ENCODE measurements around the gene ATP8A1.

Gene ATP8A1

GRCh38 chr4:42649870-42650269 is 7.0 kb downstream of the ATP8A1 start:
- DNase-seq (ENCODE audit: low read depth in 2 of 2): no peak

- no peak for DNase-seq (ENCODE audit: low read depth in 2 of 2)
Observed at GRCh38 chr4:42646999-42647541, 9.8 kb downstream of the ATP8A1 start.

GRCh38 chr4:42646013-42646784 is 10.7 kb downstream of the ATP8A1 start:
- no peak for DNase-seq (ENCODE audit: low read depth in 2 of 2)

GRCh38 chr4:42644897-42645296 is 12.0 kb downstream of the ATP8A1 start:
- no peak for DNase-seq (ENCODE audit: low read depth in 2 of 2)

DNA sequence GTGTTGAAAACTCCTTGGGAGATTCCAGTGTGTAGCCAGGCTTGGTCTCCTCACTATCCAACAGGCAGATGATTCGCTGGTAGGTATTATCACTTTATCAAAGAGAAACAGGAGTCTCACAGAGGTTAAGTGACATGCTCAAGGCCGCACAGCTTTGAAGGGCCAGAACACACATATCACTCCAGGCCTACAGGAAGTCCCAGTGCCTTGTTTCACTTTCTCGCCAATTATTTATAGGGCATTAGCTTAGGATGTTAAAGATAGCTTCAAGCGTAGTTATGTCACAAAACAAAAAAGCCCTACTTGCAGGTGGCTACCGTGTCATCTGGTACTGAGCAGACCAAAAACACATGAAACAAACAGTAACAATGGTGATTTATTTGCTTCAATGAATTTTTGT is 13.2 kb downstream of the ATP8A1 start:
- no peak for DNase-seq (ENCODE audit: low read depth in 2 of 2)

- no peak for DNase-seq (ENCODE audit: low read depth in 2 of 2)
Observed at GRCh38 chr4:42642845-42643615, 13.9 kb downstream of the ATP8A1 start.

DNA sequence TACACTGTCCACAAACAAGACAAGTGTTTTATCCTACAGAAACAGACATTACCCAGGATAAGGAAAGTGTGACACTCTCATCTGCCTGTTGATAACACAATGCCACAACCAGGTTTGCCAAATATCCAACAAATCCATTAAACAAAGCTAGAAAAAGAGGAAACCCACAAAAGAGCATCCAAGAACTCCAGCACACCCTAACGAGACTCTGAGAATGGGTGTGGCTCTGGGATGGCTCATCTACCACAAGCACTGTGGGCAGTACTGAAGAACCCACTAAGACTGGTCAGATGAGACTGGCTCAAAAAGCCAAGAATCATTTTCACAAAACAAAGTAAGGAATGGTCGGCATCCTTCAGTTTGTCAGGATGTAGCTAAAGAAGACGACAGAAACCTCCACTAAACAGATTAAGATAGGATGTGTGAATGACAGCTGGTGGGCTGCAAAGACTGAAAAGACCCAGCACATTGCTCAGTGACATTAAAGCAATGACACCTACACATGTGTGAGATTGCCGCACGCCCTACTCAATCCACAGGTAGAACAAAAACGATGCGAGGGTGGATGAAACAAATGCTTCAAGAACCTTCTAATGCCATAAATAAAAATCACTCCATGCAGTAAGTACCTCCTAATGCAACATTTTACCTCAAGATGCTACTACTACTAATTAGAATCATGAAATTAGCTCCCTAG is 14.7 kb downstream of the ATP8A1 start:
- DNase-seq (ENCODE audit: low read depth in 2 of 2): no peak

DNA sequence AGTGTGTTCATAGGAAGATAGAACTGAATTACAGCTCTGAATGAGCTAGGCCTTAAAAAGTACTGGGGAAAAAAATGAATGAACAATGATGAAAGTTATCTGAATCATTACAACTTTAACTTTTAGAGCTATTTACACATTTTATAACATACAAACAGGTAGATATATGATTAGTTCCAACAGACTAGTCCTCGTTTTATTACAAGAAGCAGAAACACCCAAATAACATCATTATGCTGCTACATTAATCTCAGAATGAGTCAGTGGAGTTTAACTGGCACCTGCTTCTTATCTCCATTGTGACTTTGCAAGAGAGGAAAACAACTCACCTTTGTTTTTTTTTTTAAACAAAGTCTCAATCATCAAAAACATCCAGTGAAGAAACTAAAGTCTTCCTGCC is 15.2 kb downstream of the ATP8A1 start:
- DNase-seq (ENCODE audit: low read depth in 2 of 2): no peak

DNA sequence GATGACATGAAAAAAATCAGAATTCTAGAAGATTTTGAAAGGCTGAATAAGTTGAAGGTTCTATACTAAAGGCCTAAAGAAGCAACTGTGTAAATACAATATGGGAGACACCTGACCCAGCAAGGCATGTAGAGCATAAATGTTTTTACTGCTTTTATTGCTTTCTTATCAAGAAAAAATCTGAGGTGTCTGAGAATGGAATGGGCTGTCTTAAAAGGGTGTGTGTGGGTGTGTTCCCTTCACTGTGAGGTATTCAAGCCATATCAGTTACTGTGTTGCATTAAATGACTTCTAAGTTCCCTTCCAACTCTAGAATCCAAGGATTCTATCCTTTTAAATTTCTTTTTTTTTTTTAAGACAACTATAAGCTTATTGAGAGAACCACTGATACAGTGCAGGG is 15.7 kb downstream of the ATP8A1 start:
- no peak for DNase-seq (ENCODE audit: low read depth in 2 of 2)

DNA sequence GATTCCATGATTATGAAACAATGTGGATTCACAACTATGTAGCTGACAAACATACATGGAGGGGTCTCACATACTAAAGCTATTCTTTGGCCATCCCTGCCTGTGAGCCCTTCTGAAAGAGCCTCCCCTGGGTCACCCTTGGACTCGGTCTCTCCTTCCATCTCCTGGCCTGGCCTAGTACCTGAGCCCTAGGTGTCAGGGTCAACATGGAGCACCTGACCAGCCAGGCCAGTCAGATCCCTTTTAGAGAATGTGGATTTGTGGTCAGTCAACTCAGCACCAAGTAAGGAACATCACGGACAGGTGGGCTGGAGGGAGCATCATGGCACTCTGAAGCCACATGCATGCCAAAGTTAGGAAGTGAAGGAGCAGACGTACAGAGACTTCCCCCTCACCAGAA is 16.3 kb downstream of the ATP8A1 start:
- no peak for DNase-seq (ENCODE audit: low read depth in 2 of 2)

- no peak for DNase-seq (ENCODE audit: low read depth in 2 of 2)
Observed at GRCh38 chr4:42638993-42639392, 17.9 kb downstream of the ATP8A1 start.

- no peak for DNase-seq (ENCODE audit: low read depth in 2 of 2)
Observed at GRCh38 chr4:42638321-42638720, 18.6 kb downstream of the ATP8A1 start.

DNA sequence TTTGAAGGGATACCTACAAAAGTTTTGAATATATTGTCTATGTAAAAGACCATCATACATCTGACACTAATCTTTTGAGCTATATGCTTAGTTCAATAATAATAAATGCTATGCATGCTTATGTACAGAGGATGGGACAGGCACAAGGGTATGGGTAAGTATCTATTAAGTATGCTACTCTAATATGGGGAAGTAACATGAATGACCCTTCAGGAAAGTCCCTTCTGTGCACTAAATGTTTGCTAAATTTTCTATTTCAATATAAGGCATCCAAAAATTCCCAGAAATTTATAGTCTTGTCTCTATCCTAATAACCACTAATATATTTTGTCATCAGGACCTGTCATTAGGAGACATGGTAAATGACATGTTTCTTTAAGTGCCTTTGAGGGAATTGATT is 19.0 kb downstream of the ATP8A1 start:
- no peak for DNase-seq (ENCODE audit: low read depth in 2 of 2)

- no peak for DNase-seq (ENCODE audit: low read depth in 2 of 2)
Observed at GRCh38 chr4:42637104-42637503, 19.8 kb downstream of the ATP8A1 start.

- no peak for DNase-seq (ENCODE audit: low read depth in 2 of 2)
Observed at GRCh38 chr4:42636645-42636949, 20.3 kb downstream of the ATP8A1 start.

GRCh38 chr4:42633605-42634388 is 23.1 kb downstream of the ATP8A1 start:
- DNase-seq (ENCODE audit: low read depth in 2 of 2): no peak

DNA sequence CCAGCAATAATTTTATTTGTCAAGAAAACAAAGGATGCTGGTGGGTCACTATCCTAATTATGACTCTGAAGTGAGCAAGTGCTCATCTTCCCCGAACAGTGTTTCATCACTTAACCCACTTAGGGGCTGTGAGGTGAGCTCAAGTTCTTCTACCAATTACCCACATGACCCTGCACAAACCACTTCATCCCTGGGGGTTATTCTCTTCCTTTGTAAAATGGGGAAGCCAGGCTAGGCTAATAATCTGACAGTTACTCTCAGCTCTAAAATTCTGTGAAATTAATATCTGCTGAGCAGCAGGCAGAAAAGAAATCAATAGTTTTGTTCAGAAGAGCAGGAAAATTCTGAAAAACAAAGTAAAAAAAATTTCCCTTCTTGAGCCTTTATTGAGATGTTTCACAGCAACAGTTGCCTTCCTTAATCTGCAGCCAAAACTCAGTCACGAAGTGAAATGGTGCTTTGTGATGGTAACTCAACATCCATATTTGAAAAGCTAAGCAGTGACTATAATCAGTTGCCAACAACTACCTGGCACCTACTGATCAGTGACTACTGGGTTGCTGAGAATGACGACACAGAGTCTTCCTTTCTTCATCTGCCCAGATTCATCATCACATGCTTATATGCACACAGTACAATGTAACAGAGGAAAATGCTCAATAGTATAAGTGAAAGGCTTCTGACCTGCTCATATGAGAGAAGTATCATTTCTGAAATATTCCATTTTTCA is 24.1 kb downstream of the ATP8A1 start:
- no peak for DNase-seq (ENCODE audit: low read depth in 2 of 2)

DNA sequence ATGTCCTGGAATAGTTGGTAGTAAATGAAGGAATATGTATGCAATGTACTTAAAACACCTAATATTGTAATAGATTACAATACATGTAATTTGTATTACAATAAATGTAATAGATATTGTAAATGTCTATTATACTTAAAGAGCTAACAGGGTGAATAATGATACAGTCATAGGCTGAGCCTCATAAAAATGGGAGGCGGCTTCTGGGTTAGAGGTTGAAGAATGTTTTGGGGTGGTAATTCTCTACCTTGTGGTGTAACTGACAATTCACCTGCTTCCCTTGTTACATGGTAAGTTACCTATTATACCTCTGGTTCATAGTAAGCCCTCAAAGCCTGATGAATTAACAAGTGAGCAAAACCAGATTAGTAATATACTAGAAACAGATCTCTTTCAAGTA is 26.0 kb downstream of the ATP8A1 start:
- DNase-seq (ENCODE audit: low read depth in 2 of 2): no peak

DNA sequence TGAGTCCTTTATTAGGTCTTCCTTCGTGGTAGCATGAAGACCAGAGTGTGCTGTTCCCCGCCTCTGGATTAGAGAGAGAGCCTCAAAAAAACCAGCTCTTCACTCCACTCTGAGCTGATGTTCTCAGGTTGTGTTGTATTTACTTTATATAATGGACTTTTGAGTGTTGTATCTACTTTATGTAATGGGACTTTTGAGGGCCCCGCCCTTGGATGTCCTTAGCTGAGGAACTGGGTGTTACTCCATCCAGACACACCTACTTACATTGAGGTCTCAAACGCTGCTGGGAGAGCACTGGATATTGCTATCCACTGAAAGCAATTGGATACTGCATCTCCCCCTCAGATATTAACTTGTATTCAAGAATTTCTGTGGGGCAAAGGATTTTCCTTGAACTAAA is 28.2 kb downstream of the ATP8A1 start:
- no peak for DNase-seq (ENCODE audit: low read depth in 2 of 2)

GRCh38 chr4:42627885-42628646 is 28.8 kb downstream of the ATP8A1 start:
- DNase-seq (ENCODE audit: low read depth in 2 of 2): no peak
